ENCODE measurements around the gene CDC14A. TPM values are rescaled to one million over a fixed set of nuclear protein-coding genes. Genes with fewer than 3 reads are reported as not detected.

Gene CDC14A, protein sequence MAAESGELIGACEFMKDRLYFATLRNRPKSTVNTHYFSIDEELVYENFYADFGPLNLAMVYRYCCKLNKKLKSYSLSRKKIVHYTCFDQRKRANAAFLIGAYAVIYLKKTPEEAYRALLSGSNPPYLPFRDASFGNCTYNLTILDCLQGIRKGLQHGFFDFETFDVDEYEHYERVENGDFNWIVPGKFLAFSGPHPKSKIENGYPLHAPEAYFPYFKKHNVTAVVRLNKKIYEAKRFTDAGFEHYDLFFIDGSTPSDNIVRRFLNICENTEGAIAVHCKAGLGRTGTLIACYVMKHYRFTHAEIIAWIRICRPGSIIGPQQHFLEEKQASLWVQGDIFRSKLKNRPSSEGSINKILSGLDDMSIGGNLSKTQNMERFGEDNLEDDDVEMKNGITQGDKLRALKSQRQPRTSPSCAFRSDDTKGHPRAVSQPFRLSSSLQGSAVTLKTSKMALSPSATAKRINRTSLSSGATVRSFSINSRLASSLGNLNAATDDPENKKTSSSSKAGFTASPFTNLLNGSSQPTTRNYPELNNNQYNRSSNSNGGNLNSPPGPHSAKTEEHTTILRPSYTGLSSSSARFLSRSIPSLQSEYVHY
- 19.5 to 21.4 TPM (median 20.1 TPM) in 3 replicates for total RNA-seq

- peak within 1 kb of the TSS; percentile 82 for H3K4me3 Mint-ChIP-seq
Observed at GRCh38 chr1:100352267-100353070, at the start of gene CDC14A. Gene CDC14A, plus strand, starts transcription at chr1:100352506. Its CDS starts 449 bp downstream, at chr1:100352955.

GRCh38 chr1:100302739-100303138, 49.6 kb upstream of the CDC14A start:
- DNase-seq (ENCODE audit: low spot score in 2 of 2, unreplicated experiment in 2 of 2) = no peak
- Mint-ChIP-seq H3K4me1 (no peaks in the 10 kb centered on the region), H3K9me3 (no peaks in the 10 kb centered on the region), H3K27me3 (ENCODE audit: low read depth) (no peaks in the 10 kb centered on the region), H3K27ac (no peak overlapping the region), H3K36me3 (no peaks in the 10 kb centered on the region), H3K4me3 (no peak overlapping the region)
- no peak for TF ChIP-seq CTCF (IDR thresholded peaks at IDR 0.05; ENCODE audit: unreplicated experiment)

More at GRCh38 chr1:100352267-100353070, at the start of gene CDC14A:
- DNase-seq (ENCODE audit: low spot score in 2 of 2, unreplicated experiment in 2 of 2) = peak; percentile 77 to 83
- no peaks in the 10 kb centered on the region for H3K27me3 Mint-ChIP-seq (ENCODE audit: low read depth)
- no peaks in the 10 kb centered on the region for H3K36me3 Mint-ChIP-seq
- no peak for TF ChIP-seq CTCF (IDR thresholded peaks at IDR 0.05; ENCODE audit: unreplicated experiment)
- peaks cover 41% of the 10 kb centered on the region for H3K4me1 Mint-ChIP-seq
- peak within 1 kb of the TSS; percentile 97 for H3K27ac Mint-ChIP-seq
- H3K9me3 Mint-ChIP-seq = no peaks in the 10 kb centered on the region

DNA sequence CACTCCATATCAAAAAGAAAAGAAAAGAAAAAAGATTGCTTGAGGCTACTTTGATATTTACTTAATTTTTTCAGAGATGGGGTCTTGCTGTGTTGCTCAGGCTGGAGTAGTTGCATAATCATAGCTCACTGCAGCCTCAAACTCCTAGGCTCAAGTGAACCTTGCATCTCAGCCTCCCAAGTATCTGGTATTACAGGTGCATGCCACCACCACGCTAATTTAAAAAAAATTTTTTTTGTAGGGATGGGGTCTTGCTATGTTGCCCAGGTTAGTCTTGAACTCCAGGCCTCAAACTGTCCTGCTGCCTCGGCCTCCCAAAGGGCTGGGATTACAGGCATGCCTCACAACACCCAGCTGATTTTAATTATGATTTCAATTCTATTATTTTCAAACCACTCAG, 48.1 kb upstream of the CDC14A start:
- H3K27me3 Mint-ChIP-seq (ENCODE audit: low read depth) = no peaks in the 10 kb centered on the region
- H3K9me3 Mint-ChIP-seq = no peaks in the 10 kb centered on the region
- H3K4me1 Mint-ChIP-seq = no peaks in the 10 kb centered on the region
- no peak overlapping the region for H3K4me3 Mint-ChIP-seq
- H3K27ac Mint-ChIP-seq = no peak overlapping the region
- no peak for TF ChIP-seq CTCF (IDR thresholded peaks at IDR 0.05; ENCODE audit: unreplicated experiment)
- no peaks in the 10 kb centered on the region for H3K36me3 Mint-ChIP-seq
- DNase-seq (ENCODE audit: low spot score in 2 of 2, unreplicated experiment in 2 of 2) = no peak

GRCh38 chr1:100304921-100305320, 47.4 kb upstream of the CDC14A start:
- Mint-ChIP-seq H3K27me3 (ENCODE audit: low read depth) (no peaks in the 10 kb centered on the region), H3K4me1 (no peaks in the 10 kb centered on the region), H3K4me3 (no peak overlapping the region), H3K36me3 (no peaks in the 10 kb centered on the region), H3K27ac (no peak overlapping the region), H3K9me3 (peaks cover 3% of the 10 kb centered on the region)
- no peak for DNase-seq (ENCODE audit: low spot score in 2 of 2, unreplicated experiment in 2 of 2)
- TF ChIP-seq CTCF (IDR thresholded peaks at IDR 0.05; ENCODE audit: unreplicated experiment) = no peak

- Mint-ChIP-seq H3K36me3 (no peaks in the 10 kb centered on the region), H3K4me3 (no peak overlapping the region), H3K27ac (no peak overlapping the region), H3K9me3 (peaks cover 7% of the 10 kb centered on the region), H3K27me3 (ENCODE audit: low read depth) (no peaks in the 10 kb centered on the region), H3K4me1 (no peaks in the 10 kb centered on the region)
- no peak for DNase-seq (ENCODE audit: low spot score in 2 of 2, unreplicated experiment in 2 of 2)
- TF ChIP-seq CTCF (IDR thresholded peaks at IDR 0.05; ENCODE audit: unreplicated experiment) = no peak
Observed at GRCh38 chr1:100305954-100306353, 46.4 kb upstream of the CDC14A start.

Measured in mesothelial cell of epicardium (in vitro differentiated cells).